Measurements from ENCODE around the gene SUPT20HL1. TPM values are rescaled to one million over a fixed set of nuclear protein-coding genes. Genes with fewer than 3 reads are reported as not detected.

Gene SUPT20HL1
- total RNA-seq, 1 experiment from 2014 or later = not detected

- no peaks in the 10 kb centered on the region for H3K9me2 ChIP-seq (replicated peaks; ENCODE audit: low read length)
Observed at GRCh38 chrX:24321741-24322395, 38.6 kb upstream of the SUPT20HL1 start.

GRCh38 chrX:24325231-24325630 lies 35.2 kb upstream of the SUPT20HL1 start:
- no TSS peak for BruUV-seq (replicated peaks)
- CTCF ChIA-PET = no interaction called here
- Histone ChIP-seq H4K20me1 (ENCODE audit: low read length) (no peaks in the 10 kb centered on the region), H3K9me3 (ENCODE audit: low read length) (no peaks in the 10 kb centered on the region), H3K4me2 (ENCODE audit: low read length) (no peak overlapping the region), H3K27ac (ENCODE audit: low read length) (no peak overlapping the region), H3K36me3 (ENCODE audit: low read depth, low read length) (no peaks in the 10 kb centered on the region), H3K9me2 (replicated peaks; ENCODE audit: low read length) (no peaks in the 10 kb centered on the region), H2AFZ (ENCODE audit: low read length) (no peak overlapping the region), H3F3A (ENCODE audit: low read length, unreplicated experiment) (no peaks in the 10 kb centered on the region), H3K27me3 (ENCODE audit: low read length) (no peaks in the 10 kb centered on the region), H3K9ac (ENCODE audit: low read length) (no peak overlapping the region), H3K4me1 (ENCODE audit: insufficient read depth, low read length) (no peaks in the 10 kb centered on the region), H3K79me2 (ENCODE audit: low read length) (no peaks in the 10 kb centered on the region), H3K4me3 (ENCODE audit: low read length) (no peak overlapping the region)
- intact Hi-C loops (cut with micrococcal nuclease) = no loop called here
- TF ChIP-seq CTCF (conservative IDR thresholded peaks at IDR 0.05; ENCODE audit: low read depth, low read length) (no peak), EZH2 (IDR thresholded peaks at IDR 0.05; ENCODE audit: low read length, unreplicated experiment) (no peak), EZH2phosphoT487 (IDR thresholded peaks at IDR 0.05; ENCODE audit: borderline replicate concordance, low read length) (no peak)
- POLR2A ChIA-PET (ENCODE audit: unreplicated experiment) = no interaction called here
- ATAC-seq = no peak
- DNase-seq = no peak

More at GRCh38 chrX:24321741-24322395, 38.6 kb upstream of the SUPT20HL1 start:
- Histone ChIP-seq H3K4me3 (ENCODE audit: low read length) (no peak overlapping the region), H3K9ac (ENCODE audit: low read length) (no peak overlapping the region), H3K9me3 (ENCODE audit: low read length) (no peaks in the 10 kb centered on the region), H3K27me3 (ENCODE audit: low read length) (0 out of 2 replicates have a peak, but pooled peaks cover 5% of the 10 kb centered on the region), H3K4me1 (ENCODE audit: insufficient read depth, low read length) (no peaks in the 10 kb centered on the region), H3K79me2 (ENCODE audit: low read length) (no peaks in the 10 kb centered on the region), H3K27ac (ENCODE audit: low read length) (no peak overlapping the region), H3K36me3 (ENCODE audit: low read depth, low read length) (no peaks in the 10 kb centered on the region), H4K20me1 (ENCODE audit: low read length) (no peaks in the 10 kb centered on the region), H3F3A (ENCODE audit: low read length, unreplicated experiment) (no peaks in the 10 kb centered on the region), H2AFZ (ENCODE audit: low read length) (no peak overlapping the region), H3K4me2 (ENCODE audit: low read length) (no peak overlapping the region)
- CTCF ChIA-PET = no interaction called here
- DNase-seq = no peak
- no peak for TF ChIP-seq CTCF (conservative IDR thresholded peaks at IDR 0.05; ENCODE audit: low read depth, low read length)
- POLR2A ChIA-PET (ENCODE audit: unreplicated experiment) = no interaction called here
- intact Hi-C loops (cut with micrococcal nuclease) = no loop called here
- no TSS peak for BruUV-seq (replicated peaks)
- ATAC-seq = no peak

- H3K9ac ChIP-seq (ENCODE audit: low read length) = no peak overlapping the region
- H2AFZ ChIP-seq (ENCODE audit: low read length) = no peak overlapping the region
- H3K9me2 ChIP-seq (replicated peaks; ENCODE audit: low read length) = no peaks in the 10 kb centered on the region
- H3F3A ChIP-seq (ENCODE audit: low read length, unreplicated experiment) = no peaks in the 10 kb centered on the region
- no peaks in the 10 kb centered on the region for H3K36me3 ChIP-seq (ENCODE audit: low read depth, low read length)
- no peak overlapping the region for H3K4me2 ChIP-seq (ENCODE audit: low read length)
- H3K4me3 ChIP-seq (ENCODE audit: low read length) = no peak overlapping the region
- POLR2A ChIA-PET (ENCODE audit: unreplicated experiment) = no interaction called here
- DNase-seq (no peak), ATAC-seq (no peak)
- CTCF ChIA-PET = no interaction called here
- no peaks in the 10 kb centered on the region for H3K27me3 ChIP-seq (ENCODE audit: low read length)
- no peak overlapping the region for H3K27ac ChIP-seq (ENCODE audit: low read length)
- no peaks in the 10 kb centered on the region for H3K4me1 ChIP-seq (ENCODE audit: insufficient read depth, low read length)
- no peaks in the 10 kb centered on the region for H3K79me2 ChIP-seq (ENCODE audit: low read length)
- intact Hi-C loops (cut with micrococcal nuclease) = no loop called here
- H3K9me3 ChIP-seq (ENCODE audit: low read length) = no peaks in the 10 kb centered on the region
- no peak for TF ChIP-seq CTCF (conservative IDR thresholded peaks at IDR 0.05; ENCODE audit: low read depth, low read length)
- TF ChIP-seq EZH2 (IDR thresholded peaks at IDR 0.05; ENCODE audit: low read length, unreplicated experiment) = no peak
- TF ChIP-seq EZH2phosphoT487 (IDR thresholded peaks at IDR 0.05; ENCODE audit: borderline replicate concordance, low read length) = no peak
- H4K20me1 ChIP-seq (ENCODE audit: low read length) = no peaks in the 10 kb centered on the region
- BruUV-seq (replicated peaks) = no TSS peak
Observed at GRCh38 chrX:24332878-24333277, 27.6 kb upstream of the SUPT20HL1 start.

Data from PC-3 (cell line).